Fibroblast of pulmonary artery (primary cell): Measurements from ENCODE around the gene NMRK2.

Experiments used
- DNase-seq: peaks from one replicate; pipeline ENCODE4 v3.0.0-alpha.2; 2010; ENCODE audit warnings: low read depth
- H3K4me3 ChIP-seq: replicated peaks from 2 replicates; pipeline ENCODE4 v1.5.1; 2011; ENCODE audit warnings: low read depth, mild to moderate bottlenecking, control low read depth, low read length, moderate library complexity
- CTCF ChIP-seq: IDR thresholded peaks from 2 replicates; pipeline ENCODE4 v1.5.1; 2011; ENCODE audit warnings: mild to moderate bottlenecking, control low read depth, low read length, inconsistent platforms; ENCODE audit errors: missing control alignments

The NMRK2 gene

GRCh38 chr19:3976495-3977241 lies 43.8 kb downstream of the NMRK2 start:
- DNase-seq = no peak
- H3K4me3 ChIP-seq = no peak overlapping the region
- no peak for TF ChIP-seq CTCF

- H3K4me3 ChIP-seq = no peak overlapping the region
- TF ChIP-seq CTCF = no peak
- DNase-seq = no peak
These were observed 44.6 kb downstream of the NMRK2 start for GRCh38 chr19:3977242-3978143.

- no peak for DNase-seq
- no peak for TF ChIP-seq CTCF
- no peak overlapping the region for H3K4me3 ChIP-seq
These were observed 45.3 kb downstream of the NMRK2 start for GRCh38 chr19:3978145-3978544.

GRCh38 chr19:3979289-3979673 lies 46.4 kb downstream of the NMRK2 start:
- DNase-seq = no peak
- no peak for TF ChIP-seq CTCF
- no peak overlapping the region for H3K4me3 ChIP-seq

- DNase-seq = no peak
- TF ChIP-seq CTCF = no peak
- H3K4me3 ChIP-seq = no peak overlapping the region
These were observed 46.9 kb downstream of the NMRK2 start for GRCh38 chr19:3979674-3980352.

- H3K4me3 ChIP-seq = no peak overlapping the region
- DNase-seq = no peak
- TF ChIP-seq CTCF = no peak
These were observed 47.7 kb downstream of the NMRK2 start for GRCh38 chr19:3980353-3981251.
